Tibial nerve (tissue), 4 donors: ENCODE data around the gene WWC2. TPM values are rescaled to one million over a fixed set of nuclear protein-coding genes. Genes with fewer than 3 reads are reported as not detected.
"Not testable (repeated sequence)": the region's sequence is repeated elsewhere in the genome, so short reads cannot be mapped to it uniquely, and the experiment has no call there.

Experiments
- DNase-seq, 2 donors: peaks; one replicate each; pipeline ENCODE4 v3.0.0-alpha.2; 2019; ENCODE audit warnings: low spot score in 2 of 2
- H3K27ac ChIP-seq, 4 donors: fragments of 200-600 bp; sonication (generic) in 3 of 4; one replicate each; pipeline ENCODE4 v1.5.1; 2017 to 2019; ENCODE audit warnings: mild to moderate bottlenecking in 1 of 4
- H3K27me3 ChIP-seq, 2 donors: fragments of 200-600 bp; sonication (generic) in 1 of 2; one replicate each; pipeline versions ENCODE4 v1.5.1 to v1.6.0; 2017 to 2019
- H3K36me3 ChIP-seq, 3 donors: fragments of 200-600 bp; sonication (generic); one replicate each; pipeline ENCODE4 v1.5.1; 2018 to 2019
- H3K4me1 ChIP-seq, 4 donors: fragments of 200-600 bp; sonication (generic) in 3 of 4; one replicate each; pipeline ENCODE4 v1.5.1; 2017 to 2019
- H3K4me3 ChIP-seq, 4 donors: fragments of 200-600 bp; sonication (generic) in 3 of 4; one replicate each; pipeline ENCODE4 v1.5.1; 2017 to 2019; ENCODE audit warnings: mild to moderate bottlenecking in 1 of 4, moderate library complexity in 1 of 4
- H3K9me3 ChIP-seq, 4 donors: fragments of 200-600 bp; sonication (generic) in 3 of 4; one replicate each; pipeline ENCODE4 v1.5.1; 2017 to 2019
- CTCF ChIP-seq, 5 experiments: fragments of 200-600 bp in 3 of 5; fragments of 450-650 bp in 2 of 5; sonication (generic) in 3 of 5; IDR thresholded peaks; one replicate each; pipeline ENCODE4 v1.5.1; 2016 to 2019; ENCODE audit warnings: antibody characterized with exemption in 5 of 5, mild to moderate bottlenecking in 3 of 5, moderate library complexity in 2 of 5
- EP300 ChIP-seq, 2 donors: sonication (generic); formaldehyde crosslinking; IDR thresholded peaks; one replicate each; pipeline ENCODE4 v1.6.1; 2017; ENCODE audit warnings: antibody characterized with exemption in 2 of 2, mild to moderate bottlenecking in 1 of 2
- POLR2A ChIP-seq, 2 donors: fragments of 450-650 bp; IDR thresholded peaks; one replicate each; pipeline ENCODE4 v1.6.1; 2017; ENCODE audit warnings: antibody characterized with exemption in 2 of 2, mild to moderate bottlenecking in 2 of 2, moderate library complexity in 2 of 2
- WGBS, 2 donors: methylation state at CpG; one replicate each; pipeline ENCODE4 v1.1.5; 2018; 5-methylcytosine and 5-hydroxymethylcytosine counted together
- total RNA-seq, 4 donors: library from RNA; depleted of rRNA; stranded (reverse); fragments of >200 nt; gene quantifications; one replicate each; pipeline ENCODE4 v1.1.0, GENCODE V29; 2016

Gene WWC2
- total RNA-seq, 4 donors from 2014 or later = 38.2 to 60.9 (median 42.9) TPM

- no peak overlapping the region for H3K27ac ChIP-seq
- TF ChIP-seq CTCF (IDR thresholded peaks at IDR 0.05) = no peak
- TF ChIP-seq POLR2A (IDR thresholded peaks at IDR 0.05) = no peak
- no peak for TF ChIP-seq EP300 (IDR thresholded peaks at IDR 0.05)
- H3K4me3 ChIP-seq = no peak overlapping the region
- no peaks in the 10 kb centered on the region for H3K9me3 ChIP-seq
- WGBS, 2 donors = 85 to 90% methylated on average over 2 of the region's 2 CpGs
- peaks cover 0 to 46% (median 10%) of the 10 kb centered on the region in 4 donors for H3K4me1 ChIP-seq
- no peaks in the 10 kb centered on the region for H3K27me3 ChIP-seq
- no peaks in the 10 kb centered on the region for H3K36me3 ChIP-seq
- DNase-seq = no peak
Observed at GRCh38 chr4:183145773-183146172, 46.7 kb downstream of the WWC2 start.

- peaks cover 0 to 41% (median 10%) of the 10 kb centered on the region in 4 donors for H3K4me1 ChIP-seq
- TF ChIP-seq POLR2A (IDR thresholded peaks at IDR 0.05) (no peak), CTCF (IDR thresholded peaks at IDR 0.05) (no peak), EP300 (IDR thresholded peaks at IDR 0.05) (no peak)
- H3K27ac ChIP-seq = no peak overlapping the region
- WGBS, 2 donors = 38 to 54% methylated on average over 4 of the region's 4 CpGs
- no peaks in the 10 kb centered on the region for H3K36me3 ChIP-seq
- no peaks in the 10 kb centered on the region for H3K27me3 ChIP-seq
- no peaks in the 10 kb centered on the region for H3K9me3 ChIP-seq
- DNase-seq = no peak
- no peak overlapping the region for H3K4me3 ChIP-seq
Observed at GRCh38 chr4:183146478-183146877, 47.4 kb downstream of the WWC2 start.

- Histone ChIP-seq H3K27me3 (no peaks in the 10 kb centered on the region), H3K4me1 (peaks cover 0 to 34% (median 8%) of the 10 kb centered on the region in 4 donors), H3K9me3 (no peaks in the 10 kb centered on the region), H3K36me3 (no peaks in the 10 kb centered on the region), H3K27ac (no peak overlapping the region), H3K4me3 (no peak overlapping the region)
- 79 to 85% methylated on average over 3 of the region's 3 CpGs for WGBS, 2 donors
- TF ChIP-seq POLR2A (IDR thresholded peaks at IDR 0.05) = no peak
- TF ChIP-seq EP300 (IDR thresholded peaks at IDR 0.05) = no peak
- no peak for TF ChIP-seq CTCF (IDR thresholded peaks at IDR 0.05)
- DNase-seq = no peak
Observed at GRCh38 chr4:183147196-183147595, 48.1 kb downstream of the WWC2 start.

- Histone ChIP-seq H3K9me3 (no peaks in the 10 kb centered on the region), H3K4me1 (peaks cover 0 to 26% (median 1%) of the 10 kb centered on the region in 4 donors), H3K36me3 (no peaks in the 10 kb centered on the region), H3K27ac (no peak overlapping the region), H3K4me3 (no peak overlapping the region), H3K27me3 (no peaks in the 10 kb centered on the region)
- WGBS, 2 donors = 85 to 86% methylated on average over 4 of the region's 4 CpGs
- TF ChIP-seq CTCF (IDR thresholded peaks at IDR 0.05) = no peak
- no peak for TF ChIP-seq EP300 (IDR thresholded peaks at IDR 0.05)
- no peak for TF ChIP-seq POLR2A (IDR thresholded peaks at IDR 0.05)
- DNase-seq = no peak
Observed at GRCh38 chr4:183147983-183148382, 48.9 kb downstream of the WWC2 start.

GRCh38 chr4:183149616-183150539 is 50.8 kb downstream of the WWC2 start:
- TF ChIP-seq POLR2A (IDR thresholded peaks at IDR 0.05) (no peak), EP300 (IDR thresholded peaks at IDR 0.05) (no peak), CTCF (IDR thresholded peaks at IDR 0.05) (no peak)
- Histone ChIP-seq H3K9me3 (no peaks in the 10 kb centered on the region), H3K36me3 (no peaks in the 10 kb centered on the region), H3K27me3 (no peaks in the 10 kb centered on the region), H3K4me1 (peaks cover 0 to 23% (median 0%) of the 10 kb centered on the region in 4 donors), H3K4me3 (no peak overlapping the region), H3K27ac (no peak overlapping the region)
- 73 to 84% methylated on average over 5 of the region's 5 CpGs for WGBS, 2 donors
- no peak for DNase-seq

- H3K9me3 ChIP-seq, DNase-seq, H3K4me3 ChIP-seq, H3K36me3 ChIP-seq, H3K27me3 ChIP-seq, H3K27ac ChIP-seq: not testable (repeated sequence)
- WGBS, 2 donors = 99% methylated on average over 5 of the region's 5 CpGs
- peaks cover 0 to 20% (median 0%) of the 10 kb centered on the region in 4 donors for H3K4me1 ChIP-seq
Observed at GRCh38 chr4:183150664-183151063, 51.6 kb downstream of the WWC2 start.

GRCh38 chr4:183152232-183152631 is 53.2 kb downstream of the WWC2 start:
- not testable (repeated sequence) for H3K36me3 ChIP-seq, DNase-seq, H3K27me3 ChIP-seq, H3K9me3 ChIP-seq, H3K4me3 ChIP-seq, H3K27ac ChIP-seq
- H3K4me1 ChIP-seq = peaks cover 0 to 15% (median 0%) of the 10 kb centered on the region in 4 donors
- 96 to 99% methylated on average over 4 of the region's 4 CpGs for WGBS, 2 donors
